Trophoblast cell (in vitro differentiated cells and primary cell): ENCODE measurements around the gene SLC35C1.

Source experiments
- DNase-seq, 2 donors: peaks; one replicate each; pipeline ENCODE4 v3.0.0-alpha.2; 2016
- H2AFZ ChIP-seq: 2 replicates; pipeline ENCODE4 v1.6.1; 2013; ENCODE audit warnings: low read length, moderate library complexity, mild to moderate bottlenecking; ENCODE audit not compliant: insufficient read depth, poor library complexity
- H2AK5ac ChIP-seq: 2 replicates; pipeline ENCODE4 v1.6.1; 2013; ENCODE audit warnings: mild to moderate bottlenecking, low read length
- H2BK120ac ChIP-seq: 2 replicates; pipeline ENCODE4 v1.6.1; 2013; ENCODE audit warnings: low read length, mild to moderate bottlenecking, moderate library complexity; ENCODE audit not compliant: insufficient read depth, poor library complexity
- H2BK12ac ChIP-seq: 2 replicates; pipeline ENCODE4 v1.6.1; 2013; ENCODE audit warnings: mild to moderate bottlenecking, low read length, moderate library complexity
- H2BK5ac ChIP-seq: 2 replicates; pipeline ENCODE4 v1.6.1; 2013; ENCODE audit warnings: low read length, low read depth, moderate library complexity, mild to moderate bottlenecking; ENCODE audit not compliant: poor library complexity
- H3K14ac ChIP-seq: 2 replicates; pipeline ENCODE4 v1.6.1; 2013; ENCODE audit warnings: mild to moderate bottlenecking, low read length
- H3K18ac ChIP-seq: 2 replicates; pipeline ENCODE4 v1.6.1; 2013; ENCODE audit warnings: mild to moderate bottlenecking, low read length
- H3K23ac ChIP-seq: 2 replicates; pipeline ENCODE4 v1.6.1; 2013; ENCODE audit warnings: low read length
- H3K27ac ChIP-seq: 2 replicates; pipeline ENCODE4 v1.5.1; 2013; ENCODE audit warnings: low read depth, mild to moderate bottlenecking, inconsistent platforms, low read length, moderate library complexity
- H3K27me3 ChIP-seq: 2 replicates; pipeline ENCODE4 v1.6.1; 2013; ENCODE audit warnings: inconsistent platforms, mild to moderate bottlenecking, low read length, moderate library complexity; ENCODE audit not compliant: insufficient read depth
- H3K36me3 ChIP-seq, 2 experiments: 1 replicate in 1 of 2; 2 replicates in 1 of 2; pipeline ENCODE4 v1.6.1; 2013; ENCODE audit warnings: low read length in 2 of 2, mild to moderate bottlenecking in 2 of 2, moderate library complexity in 1 of 2; ENCODE audit not compliant: insufficient read depth in 2 of 2, control insufficient read depth in 1 of 2
- H3K4ac ChIP-seq: 2 replicates; pipeline ENCODE4 v1.6.1; 2013; ENCODE audit warnings: low read depth, mild to moderate bottlenecking, low read length, moderate library complexity
- H3K4me1 ChIP-seq, 2 experiments: 1 replicate in 1 of 2; 2 replicates in 1 of 2; pipeline ENCODE4 v1.6.1; 2013; ENCODE audit warnings: low read length in 2 of 2, mild to moderate bottlenecking in 2 of 2, moderate library complexity in 1 of 2; ENCODE audit not compliant: insufficient read depth in 2 of 2, control insufficient read depth in 1 of 2
- H3K4me2 ChIP-seq: 2 replicates; pipeline ENCODE4 v1.6.1; 2013; ENCODE audit warnings: inconsistent platforms, mild to moderate bottlenecking, low read length, moderate library complexity
- H3K4me3 ChIP-seq: 2 replicates; pipeline ENCODE4 v1.5.1; 2013; ENCODE audit warnings: mild to moderate bottlenecking, low read depth, low read length, inconsistent platforms
- H3K79me1 ChIP-seq: one replicate; pipeline ENCODE4 v1.6.1; 2013; ENCODE audit warnings: low read length
- H3K79me2 ChIP-seq: 2 replicates; pipeline ENCODE4 v1.6.1; 2013; ENCODE audit warnings: low read length, mild to moderate bottlenecking; ENCODE audit not compliant: control insufficient read depth, insufficient read depth, poor library complexity
- H3K9ac ChIP-seq: 2 replicates; pipeline ENCODE4 v1.6.1; 2013; ENCODE audit warnings: mild to moderate bottlenecking, low read length
- H3K9me3 ChIP-seq: 2 replicates; pipeline ENCODE4 v1.6.1; 2013; ENCODE audit warnings: low read depth, mild to moderate bottlenecking, control low read depth, inconsistent platforms, low read length; ENCODE audit not compliant: insufficient read depth
- H4K12ac ChIP-seq: 2 replicates; pipeline ENCODE4 v1.6.1; 2013; ENCODE audit warnings: low read depth, mild to moderate bottlenecking, low read length, moderate library complexity
- H4K8ac ChIP-seq: 2 replicates; pipeline ENCODE4 v1.6.1; 2013; ENCODE audit warnings: low read depth, mild to moderate bottlenecking, low read length, moderate library complexity
- H4K91ac ChIP-seq: one replicate; pipeline ENCODE4 v1.6.1; 2013; ENCODE audit warnings: low read depth, mild to moderate bottlenecking, low read length, moderate library complexity
- WGBS: extraction: QIAGEN DNeasy Blood & Tissue Kit; methylation state at CpG from one replicate; pipeline ENCODE4 v1.1.7; 2013; ENCODE audit warnings: missing lambda C conversion rate; ENCODE audit not compliant: insufficient read length, insufficient coverage; ENCODE audit errors: extremely low coverage; 5-methylcytosine and 5-hydroxymethylcytosine counted together

SLC35C1 gene

GRCh38 chr11:45768486-45768885 is 36.5 kb upstream of the SLC35C1 start:
- no peak overlapping the region for H3K27ac ChIP-seq
- WGBS = no CpG with 5 or more reads among the region's 5 CpGs
- H2BK12ac ChIP-seq = no peak overlapping the region
- no peak overlapping the region for H3K18ac ChIP-seq
- no peak for DNase-seq
- H3K4me3 ChIP-seq = no peak overlapping the region
- H3K27me3 ChIP-seq = no peaks in the 10 kb centered on the region
- H3K79me2 ChIP-seq = no peaks in the 10 kb centered on the region
- H3K9ac ChIP-seq = no peak overlapping the region
- peaks cover 3 to 4% of the 10 kb centered on the region in 2 experiments for H3K4me1 ChIP-seq
- H2AK5ac ChIP-seq = no peak overlapping the region
- no peak overlapping the region for H3K14ac ChIP-seq
- H3K23ac ChIP-seq = no peak overlapping the region
- no peak overlapping the region for H2AFZ ChIP-seq
- H4K91ac ChIP-seq = no peak overlapping the region
- no peaks in the 10 kb centered on the region for H3K79me1 ChIP-seq
- H3K9me3 ChIP-seq = peaks cover 3% of the 10 kb centered on the region
- H2BK120ac ChIP-seq = no peak overlapping the region
- H2BK5ac ChIP-seq = no peak overlapping the region
- H4K8ac ChIP-seq = no peak overlapping the region
- no peak overlapping the region for H3K4ac ChIP-seq
- H4K12ac ChIP-seq = no peak overlapping the region
- no peaks in the 10 kb centered on the region for H3K36me3 ChIP-seq
- H3K4me2 ChIP-seq = no peak overlapping the region

DNA sequence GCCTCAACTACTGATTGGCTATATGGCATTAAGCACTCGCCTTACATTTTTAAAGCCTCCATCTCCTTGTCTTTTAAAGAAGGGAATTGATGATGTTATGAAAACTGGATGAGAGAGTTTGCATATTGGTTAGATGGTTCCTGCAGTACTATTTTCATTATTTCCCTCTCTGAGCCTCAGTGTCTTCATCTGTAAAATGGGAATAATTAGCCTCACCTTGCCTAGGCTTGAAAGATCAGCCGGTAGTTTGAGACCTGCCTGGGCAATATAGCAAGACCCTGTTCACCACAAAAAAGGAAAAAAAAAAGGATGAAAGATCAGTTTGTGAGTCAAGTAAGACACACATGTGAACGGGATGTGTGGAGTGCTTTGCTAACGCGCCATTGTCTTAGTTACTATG is 35.0 kb upstream of the SLC35C1 start:
- no peaks in the 10 kb centered on the region for H3K36me3 ChIP-seq
- H3K14ac ChIP-seq = no peak overlapping the region

DNA sequence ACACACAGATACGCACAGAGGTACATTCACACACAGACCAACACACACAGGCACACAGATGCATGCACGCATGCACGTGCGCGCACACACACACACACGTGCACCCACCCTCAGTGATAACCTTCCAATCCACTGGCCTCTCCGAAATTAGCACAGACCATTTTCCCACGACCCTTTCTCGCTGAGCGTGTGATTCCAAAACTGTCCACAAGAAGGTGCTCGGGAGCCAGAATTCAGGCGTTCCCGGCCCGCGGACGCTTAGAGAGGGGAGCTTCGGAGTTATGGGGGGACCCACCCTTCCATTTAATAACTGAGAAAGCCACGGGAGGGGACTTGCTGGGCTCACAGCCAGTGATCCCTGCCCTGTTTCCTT is 33.8 kb upstream of the SLC35C1 start:
- Histone ChIP-seq H3K79me1 (no peaks in the 10 kb centered on the region), H3K18ac (no peak overlapping the region), H3K23ac (no peak overlapping the region), H3K79me2 (no peaks in the 10 kb centered on the region), H3K9ac (peak overlapping the region; percentile 57), H3K27me3 (no peaks in the 10 kb centered on the region), H2BK120ac (no peak overlapping the region), H3K4me1 (peaks cover 3 to 4% of the 10 kb centered on the region in 2 experiments), H2AK5ac (no peak overlapping the region), H3K36me3 (no peaks in the 10 kb centered on the region), H4K12ac (no peak overlapping the region), H2BK12ac (no peak overlapping the region), H3K14ac (no peak overlapping the region), H3K4me3 (peak overlapping the region; percentile 38), H3K27ac (no peak overlapping the region), H3K4ac (no peak overlapping the region), H3K9me3 (peaks cover 5% of the 10 kb centered on the region), H4K8ac (no peak overlapping the region), H3K4me2 (peak overlapping the region; percentile 94), H2AFZ (peak overlapping the region; percentile 5), H2BK5ac (no peak overlapping the region), H4K91ac (no peak overlapping the region)
- WGBS = no CpG with 5 or more reads among the region's 18 CpGs
- DNase-seq = peak; percentile 41 to 78

More for the DNA sequence above, 35.0 kb upstream of the SLC35C1 start:
- no CpG with 5 or more reads among the region's 5 CpGs for WGBS
- no peak overlapping the region for H2AK5ac ChIP-seq
- H3K18ac ChIP-seq = no peak overlapping the region
- H3K4me1 ChIP-seq = peaks cover 3 to 4% of the 10 kb centered on the region in 2 experiments
- H2BK5ac ChIP-seq = no peak overlapping the region
- no peak overlapping the region for H3K4me2 ChIP-seq
- H4K12ac ChIP-seq = no peak overlapping the region
- no peak overlapping the region for H3K4me3 ChIP-seq
- H3K79me1 ChIP-seq = no peaks in the 10 kb centered on the region
- no peak overlapping the region for H4K8ac ChIP-seq
- H2BK120ac ChIP-seq = no peak overlapping the region
- no peak overlapping the region for H3K4ac ChIP-seq
- H4K91ac ChIP-seq = no peak overlapping the region
- H3K9me3 ChIP-seq = peaks cover 5% of the 10 kb centered on the region
- H3K9ac ChIP-seq = no peak overlapping the region
- DNase-seq = no peak
- H2BK12ac ChIP-seq = no peak overlapping the region
- no peaks in the 10 kb centered on the region for H3K27me3 ChIP-seq
- H3K79me2 ChIP-seq = no peaks in the 10 kb centered on the region
- H3K27ac ChIP-seq = no peak overlapping the region
- no peak overlapping the region for H3K23ac ChIP-seq
- H2AFZ ChIP-seq = no peak overlapping the region

- H3K4me2 ChIP-seq = peak overlapping the region; percentile 94
- H4K91ac ChIP-seq = no peak overlapping the region
- no peaks in the 10 kb centered on the region for H3K79me1 ChIP-seq
- H3K23ac ChIP-seq = no peak overlapping the region
- H4K12ac ChIP-seq = no peak overlapping the region
- peaks cover 3 to 4% of the 10 kb centered on the region in 2 experiments for H3K4me1 ChIP-seq
- no peak overlapping the region for H2BK12ac ChIP-seq
- no peaks in the 10 kb centered on the region for H3K27me3 ChIP-seq
- no peak overlapping the region for H2BK5ac ChIP-seq
- no peaks in the 10 kb centered on the region for H3K79me2 ChIP-seq
- no peak overlapping the region for H4K8ac ChIP-seq
- no peak overlapping the region for H2BK120ac ChIP-seq
- H2AFZ ChIP-seq = peak overlapping the region; percentile 5
- H3K36me3 ChIP-seq = no peaks in the 10 kb centered on the region
- no peak overlapping the region for H3K18ac ChIP-seq
- H3K4me3 ChIP-seq = peak overlapping the region; percentile 38
- H3K27ac ChIP-seq = no peak overlapping the region
- no CpG with 5 or more reads among the region's 31 CpGs for WGBS
- H3K14ac ChIP-seq = no peak overlapping the region
- H2AK5ac ChIP-seq = no peak overlapping the region
- DNase-seq = peak; percentile 76 to 90
- peak overlapping the region; percentile 57 for H3K9ac ChIP-seq
- peaks cover 5% of the 10 kb centered on the region for H3K9me3 ChIP-seq
- H3K4ac ChIP-seq = no peak overlapping the region
Observed at GRCh38 chr11:45771566-45772448, 33.1 kb upstream of the SLC35C1 start.
